MM.1S (cell line): Measurements from ENCODE around the gene DNAJA4.

Experiments
- DNase-seq: peaks from one replicate; pipeline ENCODE4 v3.0.0-alpha.2; 2015
- H2AFZ ChIP-seq: fragments of 300-600 bp; sonication (generic); 2 replicates; pipeline ENCODE4 v1.6.0; 2016; ENCODE audit warnings: antibody characterized with exemption, low read length
- H3F3A ChIP-seq: fragments of 300-600 bp; sonication (generic); 2 replicates; pipeline ENCODE4 v1.6.1; 2016; ENCODE audit warnings: mild to moderate bottlenecking, antibody characterized with exemption, low read length, moderate library complexity, mixed read lengths; ENCODE audit not compliant: insufficient read depth
- H3K27ac ChIP-seq: fragments of 300-600 bp; sonication (generic); 2 replicates; pipeline ENCODE4 v1.5.1; 2016; ENCODE audit warnings: mild to moderate bottlenecking, low read length
- H3K27me3 ChIP-seq: fragments of 300-600 bp; sonication (generic); replicated peaks from 2 replicates; pipeline ENCODE4 v1.6.0; 2016; ENCODE audit warnings: low read length; ENCODE audit not compliant: insufficient read depth
- H3K36me3 ChIP-seq: fragments of 300-600 bp; sonication (generic); replicated peaks from 2 replicates; pipeline ENCODE4 v1.6.1; 2016; ENCODE audit warnings: mild to moderate bottlenecking, low read length, mixed read lengths; ENCODE audit not compliant: insufficient read depth
- H3K4me1 ChIP-seq: fragments of 300-600 bp; sonication (generic); 2 replicates; pipeline ENCODE4 v1.6.1; 2016; ENCODE audit warnings: low read length, mixed read lengths
- H3K4me2 ChIP-seq: fragments of 300-600 bp; sonication (generic); 2 replicates; pipeline ENCODE4 v1.6.0; 2016; ENCODE audit warnings: low read depth, low read length
- H3K4me3 ChIP-seq: fragments of 300-600 bp; sonication (generic); 2 replicates; pipeline ENCODE4 v1.5.1; 2016; ENCODE audit warnings: low read length, mixed read lengths
- H3K79me2 ChIP-seq: fragments of 300-600 bp; sonication (generic); 2 replicates; pipeline ENCODE4 v1.6.1; 2016; ENCODE audit warnings: mixed run types, low read length, mixed read lengths
- H3K9ac ChIP-seq: fragments of 300-600 bp; sonication (generic); 2 replicates; pipeline ENCODE4 v1.6.1; 2016; ENCODE audit warnings: low read length, mixed read lengths
- H3K9me2 ChIP-seq: fragments of 300-600 bp; sonication (generic); replicated peaks from 2 replicates; pipeline ENCODE4 v1.6.1; 2016; ENCODE audit warnings: mild to moderate bottlenecking, low read length, mixed read lengths; ENCODE audit not compliant: insufficient read depth
- H3K9me3 ChIP-seq: fragments of 300-600 bp; sonication (generic); replicated peaks from 2 replicates; pipeline ENCODE4 v1.6.1; 2016; ENCODE audit warnings: mild to moderate bottlenecking, low read length, mixed read lengths; ENCODE audit not compliant: insufficient read depth
- H4K20me1 ChIP-seq: fragments of 300-600 bp; sonication (generic); 2 replicates; pipeline ENCODE4 v1.6.1; 2016; ENCODE audit warnings: mild to moderate bottlenecking, low read length, moderate library complexity, mixed read lengths; ENCODE audit not compliant: insufficient read depth
- EZH2 ChIP-seq: fragments of 300-600 bp; sonication (generic); optimal IDR thresholded peaks from 2 replicates; pipeline ENCODE3; 2017; ENCODE audit warnings: low read depth, mild to moderate bottlenecking, antibody characterized with exemption, low read length, mixed read lengths
- EZH2phosphoT487 ChIP-seq: fragments of 300-600 bp; sonication (generic); IDR thresholded peaks from 2 replicates; pipeline ENCODE4 v1.6.1; 2018; ENCODE audit warnings: antibody characterized with exemption, low read length
- TF ChIP-seq, protein P1 (sequence below): fragments of 300-600 bp; sonication (generic); IDR thresholded peaks from 2 replicates; pipeline ENCODE4 v1.5.1; 2016; ENCODE audit warnings: antibody characterized with exemption, low read length, mixed read lengths

The DNAJA4 gene

DNA sequence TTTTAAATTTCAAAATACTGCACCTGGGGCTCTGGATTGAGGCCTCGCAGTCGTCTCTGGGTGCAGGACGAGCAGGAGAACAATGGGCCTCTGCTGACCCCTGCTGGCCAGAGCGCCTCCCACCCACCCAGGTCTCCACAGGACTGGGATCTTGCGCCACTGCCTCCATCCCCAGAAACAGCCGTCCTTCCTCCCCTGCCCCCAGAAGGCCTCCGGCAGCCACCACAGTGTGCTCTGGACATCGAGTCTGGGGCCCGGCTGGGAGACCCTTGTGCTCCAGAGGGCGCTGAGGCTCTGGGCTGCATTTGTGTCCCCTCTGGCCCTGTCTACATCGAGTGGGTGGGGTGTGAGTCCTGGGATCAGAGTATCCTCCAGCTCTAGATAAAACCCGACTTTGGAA lies 23.3 kb upstream of the DNAJA4 start:
- Histone ChIP-seq H3K4me1 (no peaks in the 10 kb centered on the region), H4K20me1 (no peaks in the 10 kb centered on the region), H3K4me2 (no peak overlapping the region; the same call in 1 of the 2 replicates), H3K79me2 (no peaks in the 10 kb centered on the region), H3K4me3 (no peak overlapping the region), H3K9ac (no peak overlapping the region), H3K9me2 (no peaks in the 10 kb centered on the region), H3K36me3 (no peaks in the 10 kb centered on the region), H2AFZ (peak overlapping the region; percentile 61; the same call in 1 of the 2 replicates), H3F3A (no peaks in the 10 kb centered on the region), H3K27me3 (peaks cover 30% of the 10 kb centered on the region), H3K27ac (no peak overlapping the region), H3K9me3 (no peaks in the 10 kb centered on the region)
- TF ChIP-seq EZH2 = no peak
- no peak for TF ChIP-seq EZH2phosphoT487
- TF ChIP-seq, protein P1, sequence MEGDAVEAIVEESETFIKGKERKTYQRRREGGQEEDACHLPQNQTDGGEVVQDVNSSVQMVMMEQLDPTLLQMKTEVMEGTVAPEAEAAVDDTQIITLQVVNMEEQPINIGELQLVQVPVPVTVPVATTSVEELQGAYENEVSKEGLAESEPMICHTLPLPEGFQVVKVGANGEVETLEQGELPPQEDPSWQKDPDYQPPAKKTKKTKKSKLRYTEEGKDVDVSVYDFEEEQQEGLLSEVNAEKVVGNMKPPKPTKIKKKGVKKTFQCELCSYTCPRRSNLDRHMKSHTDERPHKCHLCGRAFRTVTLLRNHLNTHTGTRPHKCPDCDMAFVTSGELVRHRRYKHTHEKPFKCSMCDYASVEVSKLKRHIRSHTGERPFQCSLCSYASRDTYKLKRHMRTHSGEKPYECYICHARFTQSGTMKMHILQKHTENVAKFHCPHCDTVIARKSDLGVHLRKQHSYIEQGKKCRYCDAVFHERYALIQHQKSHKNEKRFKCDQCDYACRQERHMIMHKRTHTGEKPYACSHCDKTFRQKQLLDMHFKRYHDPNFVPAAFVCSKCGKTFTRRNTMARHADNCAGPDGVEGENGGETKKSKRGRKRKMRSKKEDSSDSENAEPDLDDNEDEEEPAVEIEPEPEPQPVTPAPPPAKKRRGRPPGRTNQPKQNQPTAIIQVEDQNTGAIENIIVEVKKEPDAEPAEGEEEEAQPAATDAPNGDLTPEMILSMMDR = peak; percentile 82
- DNase-seq = peak; percentile 71

DNA sequence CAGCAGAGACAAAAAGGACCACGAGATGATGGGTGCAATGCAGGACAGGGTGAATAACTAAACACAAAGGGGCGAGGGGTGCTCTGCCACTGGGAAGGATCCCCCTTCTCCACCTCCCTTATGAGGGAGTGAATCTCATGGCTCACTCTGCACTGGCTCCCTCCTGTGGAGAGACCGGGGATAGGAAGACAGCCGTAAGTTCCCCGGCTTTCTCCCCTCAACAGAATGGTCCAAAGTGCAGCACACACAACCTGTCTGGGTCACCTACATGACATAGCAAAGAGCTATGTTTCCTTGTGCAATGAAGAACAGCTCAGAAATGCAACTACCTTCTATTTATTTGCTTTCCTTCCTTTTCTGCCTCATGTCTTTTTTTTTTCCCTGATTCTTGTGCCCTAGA lies 22.2 kb upstream of the DNAJA4 start:
- H3K9me2 ChIP-seq = no peaks in the 10 kb centered on the region
- no peak overlapping the region for H3K9ac ChIP-seq
- no peak overlapping the region for H2AFZ ChIP-seq
- H3K9me3 ChIP-seq = no peaks in the 10 kb centered on the region
- H3K27ac ChIP-seq = no peak overlapping the region
- H3K4me3 ChIP-seq = no peak overlapping the region
- TF ChIP-seq EZH2 (no peak), EZH2phosphoT487 (no peak)
- TF ChIP-seq, protein P1 = peak; percentile 47
- no peaks in the 10 kb centered on the region for H3K4me1 ChIP-seq
- H3F3A ChIP-seq = no peaks in the 10 kb centered on the region
- no peaks in the 10 kb centered on the region for H4K20me1 ChIP-seq
- DNase-seq = no peak
- no peak overlapping the region for H3K4me2 ChIP-seq
- no peaks in the 10 kb centered on the region for H3K36me3 ChIP-seq
- H3K27me3 ChIP-seq = peaks cover 19% of the 10 kb centered on the region
- H3K79me2 ChIP-seq = no peaks in the 10 kb centered on the region

DNA sequence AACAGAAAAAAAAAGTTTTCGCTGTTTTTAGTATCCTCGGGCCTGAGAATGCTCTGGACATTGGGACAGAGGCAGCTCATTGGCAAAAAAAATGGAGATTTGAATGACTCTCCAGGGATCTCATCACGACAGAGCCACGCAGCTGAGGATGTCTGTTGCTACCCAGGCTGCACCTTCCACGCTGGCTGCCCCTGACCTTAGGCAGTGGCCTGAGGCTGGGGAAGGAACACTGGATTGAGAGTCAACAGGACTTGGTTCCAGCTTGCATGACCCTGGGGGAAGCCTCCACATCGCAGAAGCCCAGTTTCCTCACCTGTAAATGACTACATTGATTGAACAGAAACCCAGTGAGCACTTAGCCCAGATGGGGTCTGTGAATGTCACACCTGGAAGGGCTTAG lies 21.3 kb upstream of the DNAJA4 start:
- H3K36me3 ChIP-seq = no peaks in the 10 kb centered on the region
- H3K9me2 ChIP-seq = no peaks in the 10 kb centered on the region
- no peak overlapping the region for H2AFZ ChIP-seq
- no peaks in the 10 kb centered on the region for H3K4me1 ChIP-seq
- TF ChIP-seq EZH2phosphoT487 = no peak
- TF ChIP-seq, protein P1 = no peak
- TF ChIP-seq EZH2 = no peak
- peaks cover 12% of the 10 kb centered on the region for H3K27me3 ChIP-seq
- no peak overlapping the region for H3K4me2 ChIP-seq
- H4K20me1 ChIP-seq = no peaks in the 10 kb centered on the region
- no peaks in the 10 kb centered on the region for H3K9me3 ChIP-seq
- H3F3A ChIP-seq = no peaks in the 10 kb centered on the region
- no peak overlapping the region for H3K27ac ChIP-seq
- H3K79me2 ChIP-seq = no peaks in the 10 kb centered on the region
- no peak for DNase-seq
- H3K4me3 ChIP-seq = no peak overlapping the region
- no peak overlapping the region for H3K9ac ChIP-seq
